GM21717 (cell line): Measurements from ENCODE around the gene CDK14.
A peak's percentile ranks its signal among the peaks of the same experiment; 100 is the strongest.

ENCODE experiments used
- ATAC-seq: cut with Tn5 transposase; IDR thresholded peaks from one replicate; pipeline ENCODE4 v1.9.1; 2021; ENCODE audit warnings: mild to moderate bottlenecking, moderate library complexity; ENCODE audit not compliant: unreplicated experiment

Gene CDK14

DNA sequence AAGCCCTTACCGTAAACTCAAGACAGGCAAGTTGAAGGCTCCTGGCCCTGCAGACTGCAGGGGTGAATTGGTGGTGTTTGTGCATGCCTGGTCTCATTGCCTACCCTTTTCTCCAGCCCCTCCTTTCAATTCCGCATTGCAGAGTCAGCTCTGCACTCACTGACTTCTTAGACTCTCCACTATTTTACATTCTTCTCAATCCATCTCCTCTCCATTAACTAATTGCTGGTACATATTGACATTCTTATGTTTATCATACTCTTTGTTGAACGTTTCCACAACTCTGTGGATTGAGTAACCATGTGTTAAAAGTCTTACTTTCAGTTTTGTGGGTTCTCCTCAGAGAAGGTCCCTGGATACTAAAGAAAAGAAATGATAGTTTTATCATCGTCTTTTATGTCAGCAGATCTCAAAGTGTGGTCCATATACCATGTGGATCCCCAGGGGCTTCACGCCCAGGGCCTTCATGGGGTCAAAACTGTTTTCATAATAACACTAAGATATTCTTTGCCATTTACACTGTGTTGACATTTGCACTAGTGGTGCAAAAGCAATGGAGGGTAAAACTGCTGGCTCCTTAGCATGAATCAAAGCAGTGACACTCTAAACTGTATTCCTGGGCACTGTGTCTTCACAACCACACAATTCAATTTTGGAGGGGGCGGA, 532.7 kb downstream of the CDK14 start:
- ATAC-seq: no peak

DNA sequence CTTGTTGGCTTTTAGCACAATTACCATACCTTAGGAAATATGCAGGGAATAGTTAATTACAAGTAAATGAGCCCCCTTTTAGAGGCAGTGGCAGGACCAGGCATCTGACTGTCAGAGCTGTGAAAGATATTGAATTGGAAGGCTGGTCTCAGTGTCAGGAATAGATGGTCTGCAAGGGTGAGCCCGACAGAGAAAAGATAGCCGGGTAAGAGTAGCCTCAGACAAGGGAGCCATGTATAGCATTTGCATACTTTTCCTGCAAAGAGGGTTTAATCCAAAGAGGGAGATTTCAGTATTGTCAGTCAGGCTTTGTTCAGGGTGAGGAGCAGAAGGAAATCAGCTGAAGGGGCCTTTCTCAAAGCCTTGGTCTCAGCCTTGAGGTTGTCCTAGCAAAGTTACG, 539.2 kb downstream of the CDK14 start:
- no peak for ATAC-seq

DNA sequence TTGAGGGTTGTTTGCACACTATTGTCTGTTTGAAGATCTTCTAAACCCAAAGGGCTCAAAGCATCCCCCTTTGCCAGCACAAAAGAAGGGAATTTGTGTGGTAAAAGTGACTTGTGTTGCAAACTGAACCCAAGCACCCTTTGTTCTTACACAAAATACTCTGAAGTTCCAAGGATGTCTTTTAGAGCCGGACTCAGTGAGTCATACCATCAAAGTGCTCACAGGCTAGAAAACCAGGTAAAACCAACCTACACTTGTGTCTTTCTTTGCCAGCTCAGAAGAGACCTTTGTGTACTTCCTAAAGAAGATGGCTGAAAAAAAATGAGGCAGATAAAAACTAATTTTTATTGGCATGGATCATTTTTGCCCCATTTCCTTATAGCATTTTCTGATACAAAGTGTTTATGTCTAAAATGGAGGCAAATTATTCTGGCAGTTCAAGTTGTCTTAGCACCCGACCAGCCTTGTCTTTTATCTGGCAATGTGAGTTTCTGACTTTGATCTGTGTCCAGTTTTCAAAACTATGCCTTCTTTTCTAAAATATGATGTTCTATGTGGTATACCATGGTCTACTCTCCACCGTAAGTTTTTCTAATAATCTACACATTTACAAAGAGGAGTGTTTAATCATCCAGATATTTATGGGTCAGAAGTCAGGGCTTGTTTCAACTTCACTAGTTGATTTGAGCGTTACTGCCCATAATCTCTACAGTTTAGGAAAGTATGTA, 539.7 kb downstream of the CDK14 start:
- no peak for ATAC-seq

GRCh38 chr7:91137153-91137787, 541.1 kb downstream of the CDK14 start:
- ATAC-seq: no peak

DNA sequence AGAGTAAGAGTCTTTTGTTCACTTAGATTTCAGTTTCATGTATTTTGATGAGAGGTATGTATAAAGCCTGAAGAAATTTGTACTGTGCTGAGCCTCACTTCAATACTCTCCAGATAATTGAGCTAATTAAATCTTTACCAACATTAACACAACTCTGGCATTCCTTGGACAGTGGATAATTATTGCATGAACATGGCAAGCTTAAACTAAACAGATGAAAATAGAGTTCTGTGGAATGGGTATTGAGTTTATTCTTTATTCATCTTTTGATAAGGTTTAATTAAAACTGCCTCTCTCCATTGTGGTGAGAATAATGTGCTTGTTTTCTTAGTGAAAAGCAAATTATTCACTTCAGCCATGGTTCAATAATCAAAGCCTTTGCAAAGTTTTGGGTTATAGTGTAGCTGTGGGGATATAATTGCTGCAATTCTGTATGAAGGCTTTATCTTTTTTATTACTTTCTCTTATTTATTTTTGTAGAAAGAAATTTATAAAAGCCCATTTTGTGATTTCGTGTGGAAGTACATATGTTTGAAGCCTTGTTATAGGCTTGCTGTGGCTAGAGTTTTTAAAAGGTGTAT, 541.8 kb downstream of the CDK14 start:
- ATAC-seq: no peak

DNA sequence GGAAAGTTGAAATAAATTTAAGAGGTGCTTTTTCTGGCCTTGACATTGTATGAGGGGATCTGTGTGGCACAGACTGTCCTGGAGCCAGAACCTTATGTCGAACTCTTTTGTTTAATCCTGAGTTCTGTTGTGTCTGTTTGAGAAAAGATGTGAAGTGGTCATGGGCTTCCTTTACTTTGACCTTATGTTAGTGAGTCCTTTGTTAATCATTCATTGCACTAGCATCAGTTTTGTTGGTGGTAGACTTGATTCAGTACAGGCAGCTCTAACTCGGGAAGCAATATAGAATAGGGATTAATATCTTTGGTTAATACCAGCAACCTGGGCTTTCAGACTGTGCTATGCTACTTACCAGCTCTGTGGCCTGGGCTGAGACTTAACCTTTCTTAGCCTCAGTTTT, 544.2 kb downstream of the CDK14 start:
- ATAC-seq: no peak

DNA sequence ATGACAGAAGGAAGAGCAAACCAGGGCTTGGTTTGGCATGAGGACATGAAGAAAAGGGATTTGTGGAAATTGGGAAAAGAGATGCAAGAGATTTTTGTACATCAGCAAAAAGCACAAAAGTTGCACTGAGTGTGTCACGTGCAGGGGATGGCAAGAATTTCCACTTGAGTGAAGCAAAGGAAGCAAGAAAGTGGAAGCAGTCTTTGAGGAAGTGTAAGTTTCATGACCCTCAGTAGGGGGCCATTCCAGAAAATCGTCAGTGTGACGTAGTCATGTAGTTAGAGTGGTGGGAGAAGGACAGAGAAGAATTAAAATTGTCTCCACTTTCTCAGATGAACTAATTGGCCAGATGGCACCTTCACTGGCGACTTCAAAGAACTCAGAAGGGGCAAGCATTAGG, 544.9 kb downstream of the CDK14 start:
- ATAC-seq: no peak

GRCh38 chr7:91142743-91143142, 546.6 kb downstream of the CDK14 start:
- ATAC-seq: no peak

- no peak for ATAC-seq
These were observed 553.5 kb downstream of the CDK14 start for GRCh38 chr7:91149341-91150246.

DNA sequence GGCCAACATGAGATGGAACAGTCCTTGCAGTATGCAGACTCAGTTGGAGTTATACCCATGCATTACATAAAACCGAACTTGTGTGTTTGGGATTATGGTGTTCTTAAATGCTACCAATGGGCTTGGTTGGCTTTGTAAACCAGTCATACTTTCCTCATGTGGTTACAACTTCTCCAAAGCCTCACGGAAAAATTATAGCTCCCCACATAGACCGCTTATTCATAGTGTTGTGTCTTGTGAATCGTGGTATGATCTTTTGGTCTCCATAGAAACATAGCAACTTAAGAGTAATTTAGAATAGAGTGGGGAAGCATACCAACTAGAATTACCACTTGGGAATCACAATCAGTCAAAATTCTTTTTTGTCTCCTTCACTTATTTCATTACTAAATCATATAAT, 555.8 kb downstream of the CDK14 start:
- no peak for ATAC-seq

DNA sequence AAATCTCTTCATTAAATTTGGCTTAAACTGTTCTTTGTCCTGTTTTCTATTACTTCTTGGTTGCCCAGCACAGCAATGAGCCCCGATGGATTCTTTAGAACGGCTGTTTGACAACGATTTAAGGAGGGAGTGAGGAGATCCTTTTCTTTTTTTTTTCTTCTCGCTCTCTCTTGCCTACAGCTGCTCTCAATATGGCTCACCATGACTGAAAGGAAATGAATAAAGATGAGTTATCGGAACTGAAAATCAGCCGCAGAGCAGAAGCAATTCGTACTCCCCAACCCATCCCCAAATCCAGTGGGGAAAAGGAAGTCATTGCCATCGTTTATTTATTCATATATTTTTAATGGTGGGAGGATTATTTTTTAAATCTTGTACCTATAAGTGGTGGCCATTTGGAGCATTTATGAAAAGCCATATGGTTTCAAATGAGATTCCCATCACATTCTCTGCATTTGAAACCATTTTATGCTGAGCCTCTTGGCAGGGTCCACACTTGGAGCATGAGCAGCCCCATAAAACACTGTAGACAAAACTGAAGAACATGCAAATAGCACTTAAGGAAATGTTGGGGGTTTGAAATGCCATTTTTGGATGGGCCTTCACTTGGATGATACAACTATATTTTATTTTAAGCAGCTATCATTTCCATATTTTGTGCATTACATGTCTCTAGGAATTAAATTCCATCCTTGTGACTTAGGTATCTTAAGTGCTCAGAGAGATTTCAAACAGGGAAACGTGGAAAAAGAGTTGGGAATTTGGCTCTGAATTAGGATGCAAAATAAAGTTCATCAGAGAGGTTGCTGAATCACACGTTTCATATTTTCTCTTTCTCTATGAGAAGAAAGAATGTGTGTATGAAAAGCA, 560.4 kb downstream of the CDK14 start:
- ATAC-seq: no peak

- no peak for ATAC-seq
These were observed 561.6 kb downstream of the CDK14 start for GRCh38 chr7:91157579-91158320.

DNA sequence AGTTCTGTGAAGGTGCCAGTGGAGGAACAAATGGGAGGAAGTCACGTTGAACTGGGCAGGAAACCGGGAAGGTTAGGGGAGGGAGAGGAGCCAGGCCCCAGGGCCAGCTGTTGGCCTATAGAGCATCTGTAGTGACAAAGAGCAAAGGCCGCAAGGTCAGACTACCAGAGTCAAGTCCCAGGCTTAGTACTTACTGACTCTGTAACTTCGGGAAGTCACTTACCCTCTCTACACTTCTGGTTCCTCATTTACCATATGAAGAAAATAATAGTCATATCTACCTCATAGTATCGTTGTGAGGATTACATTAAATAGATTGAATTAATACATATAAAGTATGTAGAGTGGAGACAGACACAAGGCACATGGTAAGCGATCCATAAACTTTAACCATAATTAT, 566.3 kb downstream of the CDK14 start:
- ATAC-seq: no peak

DNA sequence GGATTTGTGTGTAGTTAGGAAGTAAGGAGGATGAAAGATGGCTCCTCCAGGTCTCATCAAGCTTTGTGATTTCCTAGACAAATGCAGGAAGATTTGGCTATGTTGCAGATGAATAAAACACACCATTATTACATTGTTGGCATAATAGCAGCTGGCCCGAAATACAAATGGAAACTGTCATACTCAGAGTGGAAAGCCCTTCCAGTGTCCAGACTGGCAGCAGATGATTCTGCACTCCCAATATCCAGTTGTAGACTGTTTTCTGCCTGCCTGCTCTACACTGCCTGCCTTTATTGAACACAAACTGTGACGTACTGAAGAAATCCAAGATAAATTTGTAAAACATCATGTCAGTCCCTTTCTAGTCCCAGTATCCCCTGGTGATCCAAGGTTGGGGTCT, 568.4 kb downstream of the CDK14 start:
- ATAC-seq: no peak

DNA sequence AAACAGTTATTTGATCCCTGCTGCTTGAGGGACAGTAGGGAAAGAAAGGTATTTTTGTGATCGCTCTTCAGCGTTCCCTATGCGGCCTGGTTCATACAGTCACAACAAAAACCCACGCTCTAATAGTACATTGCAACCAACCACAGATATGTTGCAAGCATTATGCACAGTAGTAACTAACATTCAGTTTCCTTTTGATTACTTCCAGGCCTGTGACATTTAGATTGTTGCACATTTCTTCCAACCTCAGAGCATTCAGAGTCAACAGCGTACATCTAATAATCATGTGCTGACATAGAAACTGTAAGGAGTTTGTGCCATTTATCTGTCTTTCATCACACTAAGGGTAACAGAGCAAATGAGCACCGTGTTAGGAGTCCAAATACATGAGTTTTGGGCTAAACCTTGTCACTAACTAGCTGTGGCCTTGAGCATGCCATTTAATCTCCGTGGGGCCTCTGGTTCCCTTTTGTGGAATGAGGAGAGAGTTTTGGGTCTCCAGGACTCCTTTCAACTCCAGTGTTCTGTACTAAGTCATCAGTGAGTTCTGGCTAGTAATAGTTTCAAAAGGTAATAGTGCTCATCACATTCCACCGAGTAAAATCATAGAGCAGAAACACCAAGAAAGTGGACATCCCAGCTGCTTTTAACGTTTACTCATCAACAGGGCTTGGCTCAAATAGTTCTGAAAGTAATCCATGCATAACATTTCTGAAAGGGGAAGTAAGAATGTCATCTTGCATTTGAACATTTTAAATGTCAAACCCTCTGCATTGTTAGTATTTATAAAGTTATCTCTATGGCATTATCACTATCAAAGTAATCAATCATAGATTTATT, 569.1 kb downstream of the CDK14 start:
- ATAC-seq: peak; percentile 89

GRCh38 chr7:91165846-91166230, 569.7 kb downstream of the CDK14 start:
- ATAC-seq: peak; percentile 39

DNA sequence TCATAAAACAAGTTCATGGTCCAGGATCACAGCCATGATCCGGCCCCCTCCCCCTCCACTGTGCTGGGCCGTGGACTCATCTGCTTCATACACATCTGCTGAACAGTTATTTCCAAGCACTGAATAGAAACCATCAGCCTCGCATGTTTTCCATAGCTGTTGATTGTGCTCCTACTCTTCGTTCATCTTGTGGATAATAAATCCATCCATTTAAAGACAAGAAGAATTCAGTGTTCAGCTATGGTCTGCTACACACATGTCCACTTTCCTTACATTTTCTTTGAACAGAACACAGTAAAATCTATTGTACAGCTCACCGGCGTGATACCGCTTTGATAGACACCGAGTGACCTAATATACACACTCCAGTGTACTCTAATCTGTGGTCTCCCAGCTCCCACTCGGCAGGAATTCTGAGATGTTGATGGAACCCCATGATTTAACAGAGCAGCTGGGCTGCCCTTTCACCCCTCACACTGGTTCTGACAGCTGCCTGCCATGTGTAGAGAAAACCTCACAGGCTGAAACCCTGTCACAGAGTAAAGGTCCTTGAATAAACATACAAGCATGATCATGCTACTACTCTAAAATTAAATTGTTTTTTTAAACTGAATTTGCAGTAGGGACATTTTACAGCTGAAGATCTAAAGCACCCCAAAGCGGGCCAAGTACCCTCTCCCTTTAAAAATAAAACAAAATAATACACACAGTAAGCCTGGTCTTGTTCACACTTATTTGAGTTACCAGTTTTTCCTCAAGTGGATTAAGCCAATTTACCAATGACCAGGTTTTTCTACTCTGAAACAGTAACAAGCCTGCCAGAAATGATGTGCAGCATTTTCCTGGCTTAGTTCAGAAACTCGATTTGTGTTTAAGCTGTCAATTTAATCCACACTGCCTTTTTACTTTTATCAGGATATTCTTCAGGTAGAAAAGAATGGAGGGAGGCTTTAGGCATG, 573.0 kb downstream of the CDK14 start:
- ATAC-seq: no peak
